Body of pancreas (tissue), 4 donors: Measurements from ENCODE around the gene PGS1.

Source experiments
- CTCF ChIP-seq, 7 experiments: fragments of 450-650 bp in 4 of 7; fragments of 200-600 bp in 3 of 7; sonication (generic) in 3 of 7; IDR thresholded peaks; one replicate each; pipeline ENCODE4 v1.5.1; 2016 to 2019; ENCODE audit warnings: antibody characterized with exemption in 7 of 7
- POLR2A ChIP-seq, 3 donors: fragments of 450-650 bp; IDR thresholded peaks; one replicate each; pipeline ENCODE4 v1.6.1; 2016; ENCODE audit warnings: antibody characterized with exemption in 3 of 3, mild to moderate bottlenecking in 2 of 3

- TF ChIP-seq CTCF (IDR thresholded peaks at IDR 0.05) (no peak), POLR2A (IDR thresholded peaks at IDR 0.05) (no peak)
Measured at GRCh38 chr17:78355701-78356100, 22.7 kb upstream of the PGS1 start.
